HepG2 (cell line): ENCODE measurements around the gene ZNF670. TPM values are rescaled to one million over a fixed set of nuclear protein-coding genes. Genes with fewer than 3 reads are reported as not detected.
A peak's percentile ranks its signal among the peaks of the same experiment; 100 is the strongest.

ENCODE experiments used
- ARNTL ChIP-seq: sonication (generic); formaldehyde crosslinking; IDR thresholded peaks from 2 replicates; pipeline ENCODE4 v1.4.0; 2020; ENCODE audit warnings: mild to moderate bottlenecking, missing genetic modification reagents
- BCL6 ChIP-seq: IDR thresholded peaks from 2 replicates; pipeline ENCODE4 v1.6.1; 2016; ENCODE audit warnings: missing genetic modification reagents, missing compliant biosample characterization
- CCAR2 ChIP-seq: fragments of 200-400 bp; formaldehyde crosslinking; optimal IDR thresholded peaks from 2 replicates; pipeline ENCODE3; 2018; ENCODE audit warnings: low read depth, mild to moderate bottlenecking, low read length, moderate library complexity
- EHMT2 ChIP-seq: fragments of 200-600 bp; sonication (generic); IDR thresholded peaks from 2 replicates; pipeline ENCODE4 v1.7.0; 2017; ENCODE audit warnings: antibody characterized with exemption, low read depth, low read length, borderline replicate concordance
- ETS1 ChIP-seq: sonication (generic); formaldehyde crosslinking; IDR thresholded peaks from 2 replicates; pipeline ENCODE4 v1.4.0; 2020; ENCODE audit warnings: missing genetic modification reagents
- HMGXB4 ChIP-seq, 2 experiments: sonication (generic) in 1 of 2; formaldehyde crosslinking in 1 of 2; IDR thresholded peaks; 2 replicates each; pipeline versions ENCODE4 v1.4.0 to v1.6.1; 2018 to 2020; ENCODE audit warnings: missing genetic modification reagents in 2 of 2, borderline replicate concordance in 1 of 2, low read depth in 1 of 2, mild to moderate bottlenecking in 1 of 2, missing biosample characterization in 1 of 2
- RXRB ChIP-seq: IDR thresholded peaks from 2 replicates; pipeline ENCODE4 v1.6.1; 2016; ENCODE audit warnings: borderline replicate concordance, missing genetic modification reagents, missing compliant biosample characterization
- SIN3B ChIP-seq: fragments of 150-350 bp; IDR thresholded peaks from 2 replicates; pipeline ENCODE4 v1.6.1; 2014; ENCODE audit warnings: low read length
- TFDP2 ChIP-seq: sonication (generic); formaldehyde crosslinking; IDR thresholded peaks from 2 replicates; pipeline ENCODE4 v1.4.0; 2020; ENCODE audit warnings: missing genetic modification reagents
- THAP8 ChIP-seq: sonication (generic); formaldehyde crosslinking; IDR thresholded peaks from 2 replicates; pipeline ENCODE4 v1.5.1; 2020; ENCODE audit warnings: missing genetic modification reagents, mild to moderate bottlenecking, borderline replicate concordance
- U2AF2 ChIP-seq: fragments of 200-400 bp; formaldehyde crosslinking; IDR thresholded peaks from 2 replicates; pipeline ENCODE4 v1.6.1; 2017; ENCODE audit warnings: low read depth, mild to moderate bottlenecking, low read length
- ZBTB26 ChIP-seq: IDR thresholded peaks from 2 replicates; pipeline ENCODE4 v1.6.1; 2016; ENCODE audit warnings: missing compliant biosample characterization, missing genetic modification reagents, borderline replicate concordance
- ZBTB49 ChIP-seq: sonication (generic); formaldehyde crosslinking; IDR thresholded peaks from 2 replicates; pipeline ENCODE4 v1.4.0; 2020; ENCODE audit warnings: missing genetic modification reagents, borderline replicate concordance
- ZMAT5 ChIP-seq: sonication (generic); formaldehyde crosslinking; IDR thresholded peaks from 2 replicates; pipeline ENCODE4 v1.5.0; 2020; ENCODE audit warnings: mild to moderate bottlenecking, low read depth, missing genetic modification reagents, borderline replicate concordance
- ZNF225 ChIP-seq: sonication (generic); formaldehyde crosslinking; IDR thresholded peaks from 2 replicates; pipeline ENCODE4 v1.4.0; 2020; ENCODE audit warnings: mild to moderate bottlenecking, missing genetic modification reagents
- ZNF737 ChIP-seq: sonication (generic); formaldehyde crosslinking; IDR thresholded peaks from 2 replicates; pipeline ENCODE4 v1.5.0; 2020; ENCODE audit warnings: missing genetic modification reagents, mild to moderate bottlenecking, borderline replicate concordance
- ZNF839 ChIP-seq: sonication (generic); formaldehyde crosslinking; IDR thresholded peaks from 2 replicates; pipeline ENCODE4 v1.4.0; 2020; ENCODE audit warnings: missing genetic modification reagents, mild to moderate bottlenecking, borderline replicate concordance
- ZSCAN21 ChIP-seq: sonication (generic); formaldehyde crosslinking; IDR thresholded peaks from 2 replicates; pipeline ENCODE4 v1.8.0; 2022; ENCODE audit warnings: mild to moderate bottlenecking, missing genetic modification reagents, moderate library complexity, borderline replicate concordance
- polyA plus RNA-seq, 8 experiments: library from polyadenylated mRNA; depleted of rRNA in 3 of 8; stranded (reverse) in 7 of 8; unstranded in 1 of 8; fragments of >200 nt; fragmentation: Illumina TruSeq in 4 of 8; extraction: Trizol in 4 of 8; gene quantifications; 2 replicates each; pipeline versions ENCODE4 v1.2.1 to v1.2.3, GENCODE V29; 2011 to 2016; ENCODE audit warnings: low read depth in 4 of 8, missing spikeins in 1 of 8, mixed read lengths in 1 of 8; ENCODE audit not compliant: insufficient read depth in 1 of 8
- total RNA-seq, 5 experiments: library from RNA; depleted of rRNA; stranded (reverse); fragments of >200 nt; fragmentation: Illumina TruSeq; extraction: Trizol; gene quantifications; 2 replicates each; pipeline ENCODE4 v1.2.3, GENCODE V29; 2016; ENCODE audit warnings: low read depth in 1 of 5

The ZNF670 gene
- total and polyA plus RNA-seq, 2 of the 13 experiments (the other 11 are each of a cell fraction or from before 2014, with no cell fraction given) = 4.2 to 10.9 TPM

- TF ChIP-seq ZMAT5 (CRISPR knock-in tag) (no peak), ZSCAN21 (CRISPR knock-in tag) (no peak; the same call in none of the 2 replicates), ZBTB49 (CRISPR knock-in tag) (no peak), HMGXB4 (CRISPR knock-in tag; IDR thresholded peaks at IDR 0.05; ENCODE audit: borderline replicate concordance in 1 of 2, low read depth in 1 of 2) (peak; percentile 68 to 84), ZBTB26 (CRISPR knock-in tag) (no peak), BCL6 (CRISPR knock-in tag) (peak; percentile 20), ARNTL (CRISPR knock-in tag) (0 out of 2 replicates have a peak, but pooled peaks have one; percentile 45), SIN3B (no peak), EHMT2 (no peak), THAP8 (CRISPR knock-in tag) (no peak), RXRB (CRISPR knock-in tag) (0 out of 2 replicates have a peak, but pooled peaks have one; percentile 18), ZNF225 (CRISPR knock-in tag) (peak; percentile 73; the same call in 1 of the 2 replicates), U2AF2 (no peak), TFDP2 (peak; percentile 59; the same call in 1 of the 2 replicates), ZNF737 (CRISPR knock-in tag) (no peak), ETS1 (CRISPR knock-in tag) (no peak; the same call in 1 of the 2 replicates), CCAR2 (no peak), ZNF839 (peak; percentile 13; the same call in 1 of the 2 replicates)
These were observed 33.3 kb upstream of the ZNF670 start (continued) for GRCh38 chr1:247111700-247112478.
